SIG-M5 treated with dmso at 0.1 percent for 504 hours (cell line): Measurements from ENCODE around the gene CGREF1.
"Not testable (repeated sequence)": the region's sequence is repeated elsewhere in the genome, so short reads cannot be mapped to it uniquely, and the experiment has no call there.

Source experiments
- DNase-seq: peaks from one replicate; lab custom pipeline; 2025; ENCODE audit not compliant: unreplicated experiment; lab: John Stamatoyannopoulos, UW

Gene CGREF1

GRCh38 chr2:27115519-27115918 is 3.4 kb downstream of the CGREF1 start:
- DNase-seq, result no peak

GRCh38 chr2:27111392-27112078 is 7.4 kb downstream of the CGREF1 start:
- not testable (repeated sequence) for DNase-seq

DNA sequence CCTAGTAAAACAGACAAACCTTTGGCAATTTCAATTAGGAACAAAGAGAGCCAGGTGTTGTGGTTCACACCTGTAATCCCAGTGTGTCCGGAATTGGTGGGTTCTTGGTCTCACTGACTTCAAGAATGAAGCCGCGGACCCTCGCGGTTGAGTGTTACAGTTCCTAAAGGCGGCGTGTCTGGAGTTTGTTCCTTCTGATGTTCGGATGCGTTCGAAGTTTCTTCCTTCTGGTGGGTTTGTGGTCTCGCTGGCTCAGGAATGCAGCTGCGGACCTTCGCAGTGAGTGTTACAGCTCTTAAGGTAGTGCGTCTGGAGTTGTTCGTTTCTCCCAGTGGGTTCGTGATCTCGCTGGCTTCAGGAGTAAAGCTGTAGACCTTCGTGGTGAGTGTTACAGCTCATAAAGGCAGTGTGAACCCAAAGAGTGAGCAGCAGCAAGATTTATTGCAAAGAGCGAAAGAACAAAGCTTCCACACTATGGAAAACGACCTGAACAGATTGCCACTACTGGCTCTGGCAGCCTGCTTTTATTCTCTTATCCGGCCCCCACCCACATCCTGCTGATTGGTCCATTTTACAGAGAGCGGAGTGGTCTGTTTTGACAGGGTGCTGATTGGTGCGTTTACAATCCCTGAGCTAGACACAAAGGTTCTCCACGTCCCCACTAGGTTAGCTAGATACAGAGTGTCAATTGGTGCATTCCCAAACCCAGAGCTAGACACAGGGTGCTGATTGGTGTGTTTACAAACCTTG is 8.2 kb downstream of the CGREF1 start:
- DNase-seq, result not testable (repeated sequence)

DNA sequence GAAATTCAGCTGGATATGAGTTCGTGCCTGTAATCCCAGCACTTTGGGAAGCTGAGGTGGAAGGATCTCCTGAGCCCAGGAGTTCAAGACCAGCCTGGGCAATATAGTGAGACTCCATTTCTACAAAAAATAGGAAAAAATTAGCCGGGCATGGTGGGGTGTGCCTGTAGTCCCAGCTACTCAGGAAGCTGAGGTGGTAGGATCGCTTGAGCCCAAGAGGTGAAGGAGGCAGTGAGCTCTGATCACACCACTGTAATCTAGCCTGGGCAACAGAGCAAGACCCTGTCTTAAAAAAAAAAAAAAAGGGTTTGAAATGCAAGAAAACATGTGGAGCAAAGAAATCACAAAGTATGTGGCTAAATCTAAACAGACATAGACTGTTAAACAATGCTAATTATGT is 9.8 kb downstream of the CGREF1 start:
- no peak for DNase-seq

DNA sequence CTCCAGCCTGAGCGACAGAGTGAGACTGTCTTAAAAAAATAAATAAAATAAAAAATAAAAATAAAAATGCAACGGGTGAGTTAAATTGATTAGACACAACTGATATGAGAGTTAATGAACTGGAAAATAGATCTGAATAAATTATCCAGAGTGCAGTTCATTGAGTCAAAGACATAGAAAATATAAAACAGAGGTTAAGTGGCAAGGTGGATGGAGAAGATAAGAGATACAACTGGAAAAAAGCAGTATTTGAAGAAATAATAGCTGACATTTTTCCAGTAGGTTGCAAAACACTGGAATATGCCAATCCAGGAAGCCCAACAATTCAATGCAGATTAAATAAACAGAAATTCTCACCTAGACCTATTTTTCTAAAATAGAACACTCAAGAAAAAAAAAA is 10.7 kb downstream of the CGREF1 start:
- DNase-seq, result no peak

- no peak for DNase-seq
Observed at GRCh38 chr2:27105981-27106380, 12.9 kb downstream of the CGREF1 start.

DNA sequence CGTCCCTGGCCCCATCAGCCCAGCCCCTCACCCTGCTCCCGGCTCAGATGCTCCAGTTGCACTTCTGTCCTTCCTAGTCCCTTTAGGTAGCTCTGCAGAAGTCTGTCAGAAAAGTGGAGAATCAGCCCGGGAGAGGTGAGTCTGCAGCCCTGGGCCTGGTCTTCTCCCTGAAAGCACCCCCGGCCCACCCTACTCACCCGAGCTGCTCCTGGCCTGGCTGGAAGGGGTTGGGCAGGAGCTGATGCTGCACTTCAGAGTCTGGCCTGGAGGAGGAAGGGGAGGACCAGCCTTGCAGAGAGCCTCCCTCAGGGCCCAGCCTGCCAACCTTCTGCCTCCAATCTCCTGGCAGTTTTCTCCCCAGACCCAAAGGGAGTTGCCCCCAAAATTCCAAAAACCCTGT is 16.6 kb downstream of the CGREF1 start:
- no peak for DNase-seq

GRCh38 chr2:27100036-27100435 is 18.9 kb downstream of the CGREF1 start:
- DNase-seq, result no peak

DNA sequence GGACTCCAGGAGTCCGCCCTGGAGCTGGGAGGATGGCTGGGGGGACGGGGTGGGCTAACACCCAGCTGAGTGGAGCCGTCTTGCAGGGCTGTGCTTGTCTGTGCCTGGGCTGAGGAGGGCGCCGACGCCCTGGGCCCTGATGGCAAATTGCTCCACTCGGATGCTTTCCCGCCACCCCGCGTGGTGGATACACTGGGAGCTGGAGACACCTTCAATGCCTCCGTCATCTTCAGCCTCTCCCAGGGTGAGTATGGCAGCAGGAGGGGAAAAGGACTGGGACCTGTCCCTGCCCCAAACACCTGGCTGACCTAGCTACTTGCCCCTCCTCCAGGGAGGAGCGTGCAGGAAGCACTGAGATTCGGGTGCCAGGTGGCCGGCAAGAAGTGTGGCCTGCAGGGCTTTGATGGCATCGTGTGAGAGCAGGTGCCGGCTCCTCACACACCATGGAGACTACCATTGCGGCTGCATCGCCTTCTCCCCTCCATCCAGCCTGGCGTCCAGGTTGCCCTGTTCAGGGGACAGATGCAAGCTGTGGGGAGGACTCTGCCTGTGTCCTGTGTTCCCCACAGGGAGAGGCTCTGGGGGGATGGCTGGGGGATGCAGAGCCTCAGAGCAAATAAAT is 19.5 kb downstream of the CGREF1 start:
- no peak for DNase-seq

GRCh38 chr2:27097341-27097740 is 21.6 kb downstream of the CGREF1 start:
- no peak for DNase-seq

DNA sequence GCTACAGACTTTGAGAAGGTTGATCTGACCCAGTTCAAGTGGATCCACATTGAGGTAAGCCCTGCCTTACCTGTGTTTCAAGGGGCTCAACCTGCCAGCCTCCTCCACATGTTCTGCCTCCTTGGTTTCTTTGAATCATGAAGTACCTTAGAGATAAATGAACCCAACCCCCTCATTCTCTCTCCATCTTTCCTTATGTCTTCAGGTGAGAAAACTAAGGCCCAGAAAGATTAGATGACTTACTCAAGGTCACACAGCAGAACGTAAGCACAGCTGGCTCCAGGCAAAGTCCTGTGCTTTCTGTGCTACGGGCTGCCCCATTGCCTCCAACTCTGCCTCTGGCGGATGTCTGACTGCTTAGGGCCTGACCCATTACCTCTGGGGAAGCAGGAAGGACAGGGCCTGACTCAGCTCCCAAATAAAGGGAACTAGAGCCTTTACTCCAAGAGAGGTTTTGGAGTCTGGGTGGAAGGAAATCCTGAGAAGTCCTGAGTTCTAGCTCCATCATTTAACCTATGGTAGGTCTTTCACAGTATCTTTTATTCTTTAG is 22.1 kb downstream of the CGREF1 start:
- DNase-seq, result no peak

DNA sequence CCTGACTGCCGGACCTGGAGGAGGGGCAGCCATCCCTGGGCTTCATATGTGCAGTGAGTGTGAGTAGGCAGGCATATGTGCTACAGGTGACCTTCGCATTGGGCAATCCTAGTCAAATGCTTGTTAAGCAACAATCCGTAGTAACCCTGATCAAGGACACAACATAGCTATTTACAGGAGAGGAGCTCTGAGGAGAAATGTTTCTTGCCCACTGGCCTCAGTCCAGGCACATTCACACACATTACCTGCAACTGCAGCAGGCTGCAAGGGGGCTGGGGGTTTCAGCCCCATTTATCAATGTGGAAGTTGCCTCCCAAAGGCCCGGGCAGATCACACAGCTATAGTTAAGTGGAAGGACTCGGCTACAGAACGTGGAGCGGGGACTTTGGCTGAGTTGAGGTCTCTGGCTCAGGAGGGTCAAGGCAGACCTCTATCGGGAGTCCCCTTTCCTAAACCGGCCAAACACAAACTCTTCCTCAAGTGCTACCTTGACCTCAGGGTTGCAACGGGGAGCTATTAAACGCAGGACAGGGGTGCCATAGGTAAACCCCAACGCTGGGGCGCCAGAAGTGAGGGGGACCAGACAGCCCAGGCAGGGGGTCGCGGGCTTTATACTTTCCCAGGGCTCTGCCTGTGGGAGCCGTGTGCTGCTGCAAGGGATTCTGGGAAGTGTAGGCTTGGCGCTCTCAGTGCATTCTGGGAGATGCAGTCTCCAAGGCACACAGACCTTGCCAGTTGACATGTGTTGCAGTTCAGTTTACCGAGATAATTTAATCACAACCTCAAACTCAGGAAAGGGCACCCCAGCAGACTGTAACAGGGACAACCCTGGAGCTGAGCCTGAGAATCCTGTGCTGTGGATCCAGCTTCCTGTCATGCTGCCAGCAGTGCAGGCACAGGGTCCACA is 22.9 kb downstream of the CGREF1 start:
- peak; percentile 47 for DNase-seq

DNA sequence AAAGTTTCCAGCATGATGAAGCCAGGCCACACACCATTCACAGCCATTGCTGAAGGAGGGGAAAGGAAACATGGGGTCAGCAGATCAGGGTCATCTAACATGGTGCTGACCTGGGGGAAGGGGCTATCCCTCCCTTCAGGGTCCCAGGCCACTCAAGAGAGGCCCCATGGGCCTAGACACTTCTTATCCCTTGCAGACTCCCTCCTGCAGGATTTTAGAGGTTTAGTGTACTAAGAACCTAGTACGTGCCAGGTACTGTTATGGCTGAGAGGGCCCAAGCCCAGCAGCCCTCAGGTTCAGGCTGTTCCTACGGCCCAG is 23.5 kb downstream of the CGREF1 start:
- no peak for DNase-seq

DNA sequence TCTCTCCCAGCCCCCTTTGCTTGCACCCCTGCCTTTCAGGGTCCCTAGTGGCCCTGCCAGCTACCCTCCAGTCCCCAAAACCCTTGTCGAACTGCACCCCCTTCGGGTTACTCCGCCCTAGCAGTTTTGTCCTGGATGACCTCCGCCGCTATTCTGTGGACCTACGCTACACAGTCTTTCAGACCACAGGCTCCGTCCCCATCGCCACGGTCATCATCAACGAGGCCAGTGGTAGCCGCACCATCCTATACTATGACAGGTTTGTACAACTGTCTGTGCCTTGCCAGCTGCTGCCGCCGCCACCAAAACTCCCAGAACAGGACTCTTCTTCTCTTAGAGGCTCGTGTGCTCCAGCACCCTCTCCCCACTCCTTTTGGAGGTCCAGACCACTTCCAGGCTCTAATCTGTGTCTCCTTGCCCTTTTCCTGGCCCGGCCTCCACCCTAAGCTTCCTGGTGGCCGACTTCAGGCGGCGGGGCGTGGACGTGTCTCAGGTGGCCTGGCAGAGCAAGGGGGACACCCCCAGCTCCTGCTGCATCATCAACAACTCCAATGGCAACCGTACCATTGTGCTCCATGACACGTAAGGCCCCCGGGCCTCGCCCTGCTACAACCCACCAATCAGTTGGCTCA is 24.5 kb downstream of the CGREF1 start:
- DNase-seq, result no peak

- no peak for DNase-seq
Observed at GRCh38 chr2:27093430-27094352, 25.2 kb downstream of the CGREF1 start.

GRCh38 chr2:27092696-27093429 is 26.1 kb downstream of the CGREF1 start:
- DNase-seq, result no peak

GRCh38 chr2:27091746-27092695 is 26.9 kb downstream of the CGREF1 start:
- no peak for DNase-seq
